Measurements from ENCODE around the gene ZRANB3. TPM values are rescaled to one million over a fixed set of nuclear protein-coding genes. Genes with fewer than 3 reads are reported as not detected.

ZRANB3 gene
- total RNA-seq, 1 experiment from 2014 or later = 15.9 TPM

DNA sequence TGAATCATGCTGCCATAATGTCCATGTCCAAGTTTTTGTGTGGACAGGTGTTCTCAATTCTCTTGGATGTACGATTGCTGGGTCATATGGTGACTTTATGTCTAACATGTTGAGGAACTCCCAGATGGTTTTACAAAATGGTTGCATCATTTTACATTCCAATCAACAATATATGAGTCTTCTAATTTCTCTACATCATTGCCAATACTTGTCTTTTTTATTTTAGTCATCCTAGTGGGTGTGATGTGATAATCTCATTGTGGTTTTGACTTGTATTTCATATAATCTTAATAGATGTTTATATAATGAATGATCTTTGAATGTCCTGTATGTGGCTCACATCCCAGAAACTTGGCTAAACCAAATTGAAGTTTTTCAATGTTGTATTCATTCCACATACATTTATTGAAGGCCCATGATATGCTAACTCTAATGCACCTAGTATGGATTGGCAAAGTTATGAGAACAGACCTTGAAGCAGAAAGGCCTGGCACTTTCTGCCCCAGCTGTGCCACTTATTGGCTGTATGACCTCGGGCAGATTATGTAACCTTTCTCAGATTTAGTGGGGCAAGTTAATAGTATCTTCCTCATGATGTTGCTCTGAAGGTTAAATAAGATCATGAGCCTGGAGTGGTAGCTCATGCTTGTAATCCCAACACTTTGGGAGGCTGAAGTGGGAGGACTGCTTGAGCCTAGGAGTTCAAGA, 273.5 kb downstream of the ZRANB3 start (continued):
- TF ChIP-seq, protein P1, sequence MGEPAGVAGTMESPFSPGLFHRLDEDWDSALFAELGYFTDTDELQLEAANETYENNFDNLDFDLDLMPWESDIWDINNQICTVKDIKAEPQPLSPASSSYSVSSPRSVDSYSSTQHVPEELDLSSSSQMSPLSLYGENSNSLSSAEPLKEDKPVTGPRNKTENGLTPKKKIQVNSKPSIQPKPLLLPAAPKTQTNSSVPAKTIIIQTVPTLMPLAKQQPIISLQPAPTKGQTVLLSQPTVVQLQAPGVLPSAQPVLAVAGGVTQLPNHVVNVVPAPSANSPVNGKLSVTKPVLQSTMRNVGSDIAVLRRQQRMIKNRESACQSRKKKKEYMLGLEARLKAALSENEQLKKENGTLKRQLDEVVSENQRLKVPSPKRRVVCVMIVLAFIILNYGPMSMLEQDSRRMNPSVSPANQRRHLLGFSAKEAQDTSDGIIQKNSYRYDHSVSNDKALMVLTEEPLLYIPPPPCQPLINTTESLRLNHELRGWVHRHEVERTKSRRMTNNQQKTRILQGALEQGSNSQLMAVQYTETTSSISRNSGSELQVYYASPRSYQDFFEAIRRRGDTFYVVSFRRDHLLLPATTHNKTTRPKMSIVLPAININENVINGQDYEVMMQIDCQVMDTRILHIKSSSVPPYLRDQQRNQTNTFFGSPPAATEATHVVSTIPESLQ (CRISPR knock-in tag; IDR thresholded peaks at IDR 0.05) = no peak

DNA sequence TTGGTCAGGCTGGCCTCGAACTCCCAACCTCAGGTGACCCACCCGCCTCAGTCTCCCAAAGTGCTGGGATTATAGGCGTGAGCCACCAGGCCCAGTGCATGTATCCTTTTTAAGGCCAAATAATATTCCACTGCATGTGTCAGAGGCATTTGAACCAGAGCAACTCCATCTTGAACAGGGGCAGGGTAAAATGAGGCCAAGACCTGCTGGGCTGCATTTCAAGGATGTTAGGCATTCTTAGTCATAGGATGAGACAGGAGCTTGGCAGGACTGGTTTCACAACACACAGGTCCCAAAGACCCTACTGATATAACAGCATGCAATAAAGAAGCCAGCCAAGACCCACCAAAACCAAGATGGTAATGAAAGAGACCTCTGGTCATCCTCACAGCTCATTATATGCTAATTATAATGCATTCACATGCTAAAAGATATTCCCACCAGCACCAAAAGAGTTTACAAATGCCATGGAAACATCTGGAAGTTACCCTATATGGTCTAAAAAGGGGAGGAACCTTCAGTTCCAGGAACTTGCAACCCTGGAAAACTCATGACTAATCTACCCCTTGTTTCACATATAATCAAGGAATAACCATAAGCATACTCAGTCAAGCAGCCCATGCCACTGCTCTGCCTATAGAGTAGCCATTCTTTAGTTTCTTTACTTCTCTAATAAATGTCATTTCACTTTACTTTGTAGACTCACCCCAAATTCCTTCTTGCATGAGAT, 274.3 kb downstream of the ZRANB3 start:
- TF ChIP-seq JUN (CRISPR knock-in tag; IDR thresholded peaks at IDR 0.05) = no peak
- no peak for TF ChIP-seq CREB1 (CRISPR knock-in tag; IDR thresholded peaks at IDR 0.05)
- TF ChIP-seq RORB (CRISPR knock-in tag; IDR thresholded peaks at IDR 0.05) = no peak
- no peak for TF ChIP-seq FOXK1 (CRISPR knock-in tag; IDR thresholded peaks at IDR 0.05)
- TF ChIP-seq TEAD1 (CRISPR knock-in tag; IDR thresholded peaks at IDR 0.05) = no peak
- no peak for TF ChIP-seq FOXJ3 (CRISPR knock-in tag; IDR thresholded peaks at IDR 0.05; ENCODE audit: borderline replicate concordance)
- no peak for TF ChIP-seq ZNF671 (CRISPR knock-in tag; IDR thresholded peaks at IDR 0.05)
- TF ChIP-seq, protein P2, sequence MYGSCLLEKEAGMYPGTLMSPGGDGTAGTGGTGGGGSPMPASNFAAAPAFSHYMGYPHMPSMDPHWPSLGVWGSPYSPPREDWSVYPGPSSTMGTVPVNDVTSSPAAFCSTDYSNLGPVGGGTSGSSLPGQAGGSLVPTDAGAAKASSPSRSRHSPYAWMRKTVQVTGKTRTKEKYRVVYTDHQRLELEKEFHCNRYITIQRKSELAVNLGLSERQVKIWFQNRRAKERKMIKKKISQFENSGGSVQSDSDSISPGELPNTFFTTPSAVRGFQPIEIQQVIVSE (CRISPR knock-in tag; IDR thresholded peaks at IDR 0.05; ENCODE audit: borderline replicate concordance) = no peak
- TF ChIP-seq, protein P3, sequence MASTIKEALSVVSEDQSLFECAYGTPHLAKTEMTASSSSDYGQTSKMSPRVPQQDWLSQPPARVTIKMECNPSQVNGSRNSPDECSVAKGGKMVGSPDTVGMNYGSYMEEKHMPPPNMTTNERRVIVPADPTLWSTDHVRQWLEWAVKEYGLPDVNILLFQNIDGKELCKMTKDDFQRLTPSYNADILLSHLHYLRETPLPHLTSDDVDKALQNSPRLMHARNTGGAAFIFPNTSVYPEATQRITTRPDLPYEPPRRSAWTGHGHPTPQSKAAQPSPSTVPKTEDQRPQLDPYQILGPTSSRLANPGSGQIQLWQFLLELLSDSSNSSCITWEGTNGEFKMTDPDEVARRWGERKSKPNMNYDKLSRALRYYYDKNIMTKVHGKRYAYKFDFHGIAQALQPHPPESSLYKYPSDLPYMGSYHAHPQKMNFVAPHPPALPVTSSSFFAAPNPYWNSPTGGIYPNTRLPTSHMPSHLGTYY (CRISPR knock-in tag; IDR thresholded peaks at IDR 0.05) = no peak
- no peak for TF ChIP-seq SMAD4 (CRISPR knock-in tag; IDR thresholded peaks at IDR 0.05)
- no peak for TF ChIP-seq TP53 (CRISPR knock-in tag; IDR thresholded peaks at IDR 0.05)
- no peak for TF ChIP-seq HMGA2 (CRISPR knock-in tag; IDR thresholded peaks at IDR 0.05)
- no peak for TF ChIP-seq NR2C2 (CRISPR knock-in tag; IDR thresholded peaks at IDR 0.05)
- no peak for DNase-seq (ENCODE audit: low spot score)
- peaks cover 11% of the 10 kb centered on the region for H3K4me1 Mint-ChIP-seq
- no peaks in the 10 kb centered on the region for H3K27me3 Mint-ChIP-seq (ENCODE audit: low read depth)
- ChIA-PET CTCF (no interaction called here), POLR2A (no interaction called here)
- H3K4me3 Mint-ChIP-seq = no peak overlapping the region
- peaks cover 12% of the 10 kb centered on the region for H3K36me3 Mint-ChIP-seq
- no peak for ATAC-seq
- peaks cover 10% of the 10 kb centered on the region for H3K9me3 Mint-ChIP-seq
- H3K27ac Mint-ChIP-seq = no peak overlapping the region

DNA sequence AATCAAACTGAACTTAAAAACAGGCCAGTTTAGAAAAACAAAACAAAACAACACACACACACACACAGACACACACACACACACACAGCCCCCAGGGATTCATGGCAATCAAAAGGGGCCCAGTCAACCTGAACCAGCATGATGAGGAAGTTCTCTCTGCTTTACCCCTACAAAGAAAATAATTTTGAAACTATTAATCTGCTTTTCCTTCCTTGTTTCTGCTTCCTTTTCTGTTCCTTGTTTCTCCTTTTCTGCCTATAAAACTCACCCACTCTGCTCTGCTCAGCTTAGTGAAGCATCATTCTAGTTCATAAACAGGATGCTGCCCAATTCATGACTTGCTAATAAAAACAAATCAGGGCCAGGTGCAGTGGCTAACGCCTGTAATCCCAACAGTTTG, 275.8 kb downstream of the ZRANB3 start:
- DNase-seq (ENCODE audit: low spot score) = no peak
- Mint-ChIP-seq H3K36me3 (peaks cover 27% of the 10 kb centered on the region), H3K27me3 (ENCODE audit: low read depth) (no peaks in the 10 kb centered on the region; the same call in 1 of the 2 replicates), H3K9me3 (peaks cover 25% of the 10 kb centered on the region), H3K4me3 (no peak overlapping the region), H3K27ac (no peak overlapping the region), H3K4me1 (peaks cover 11% of the 10 kb centered on the region)
- ChIA-PET POLR2A (no interaction called here), CTCF (no interaction called here)
- ATAC-seq = no peak
- no peak for TF ChIP-seq ZNF121 (CRISPR knock-in tag; IDR thresholded peaks at IDR 0.05)
- TF ChIP-seq EMX1 (CRISPR knock-in tag; IDR thresholded peaks at IDR 0.05) = no peak
- no peak for TF ChIP-seq GTF2I (CRISPR knock-in tag; conservative IDR thresholded peaks at IDR 0.05)
- no peak for TF ChIP-seq NFATC4 (CRISPR knock-in tag; IDR thresholded peaks at IDR 0.05)
- TF ChIP-seq, protein P4, sequence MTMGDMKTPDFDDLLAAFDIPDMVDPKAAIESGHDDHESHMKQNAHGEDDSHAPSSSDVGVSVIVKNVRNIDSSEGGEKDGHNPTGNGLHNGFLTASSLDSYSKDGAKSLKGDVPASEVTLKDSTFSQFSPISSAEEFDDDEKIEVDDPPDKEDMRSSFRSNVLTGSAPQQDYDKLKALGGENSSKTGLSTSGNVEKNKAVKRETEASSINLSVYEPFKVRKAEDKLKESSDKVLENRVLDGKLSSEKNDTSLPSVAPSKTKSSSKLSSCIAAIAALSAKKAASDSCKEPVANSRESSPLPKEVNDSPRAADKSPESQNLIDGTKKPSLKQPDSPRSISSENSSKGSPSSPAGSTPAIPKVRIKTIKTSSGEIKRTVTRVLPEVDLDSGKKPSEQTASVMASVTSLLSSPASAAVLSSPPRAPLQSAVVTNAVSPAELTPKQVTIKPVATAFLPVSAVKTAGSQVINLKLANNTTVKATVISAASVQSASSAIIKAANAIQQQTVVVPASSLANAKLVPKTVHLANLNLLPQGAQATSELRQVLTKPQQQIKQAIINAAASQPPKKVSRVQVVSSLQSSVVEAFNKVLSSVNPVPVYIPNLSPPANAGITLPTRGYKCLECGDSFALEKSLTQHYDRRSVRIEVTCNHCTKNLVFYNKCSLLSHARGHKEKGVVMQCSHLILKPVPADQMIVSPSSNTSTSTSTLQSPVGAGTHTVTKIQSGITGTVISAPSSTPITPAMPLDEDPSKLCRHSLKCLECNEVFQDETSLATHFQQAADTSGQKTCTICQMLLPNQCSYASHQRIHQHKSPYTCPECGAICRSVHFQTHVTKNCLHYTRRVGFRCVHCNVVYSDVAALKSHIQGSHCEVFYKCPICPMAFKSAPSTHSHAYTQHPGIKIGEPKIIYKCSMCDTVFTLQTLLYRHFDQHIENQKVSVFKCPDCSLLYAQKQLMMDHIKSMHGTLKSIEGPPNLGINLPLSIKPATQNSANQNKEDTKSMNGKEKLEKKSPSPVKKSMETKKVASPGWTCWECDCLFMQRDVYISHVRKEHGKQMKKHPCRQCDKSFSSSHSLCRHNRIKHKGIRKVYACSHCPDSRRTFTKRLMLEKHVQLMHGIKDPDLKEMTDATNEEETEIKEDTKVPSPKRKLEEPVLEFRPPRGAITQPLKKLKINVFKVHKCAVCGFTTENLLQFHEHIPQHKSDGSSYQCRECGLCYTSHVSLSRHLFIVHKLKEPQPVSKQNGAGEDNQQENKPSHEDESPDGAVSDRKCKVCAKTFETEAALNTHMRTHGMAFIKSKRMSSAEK (CRISPR knock-in tag; IDR thresholded peaks at IDR 0.05; ENCODE audit: borderline replicate concordance) = no peak
- TF ChIP-seq, protein P2 (CRISPR knock-in tag; IDR thresholded peaks at IDR 0.05; ENCODE audit: borderline replicate concordance) = no peak
- TF ChIP-seq, protein P5, sequence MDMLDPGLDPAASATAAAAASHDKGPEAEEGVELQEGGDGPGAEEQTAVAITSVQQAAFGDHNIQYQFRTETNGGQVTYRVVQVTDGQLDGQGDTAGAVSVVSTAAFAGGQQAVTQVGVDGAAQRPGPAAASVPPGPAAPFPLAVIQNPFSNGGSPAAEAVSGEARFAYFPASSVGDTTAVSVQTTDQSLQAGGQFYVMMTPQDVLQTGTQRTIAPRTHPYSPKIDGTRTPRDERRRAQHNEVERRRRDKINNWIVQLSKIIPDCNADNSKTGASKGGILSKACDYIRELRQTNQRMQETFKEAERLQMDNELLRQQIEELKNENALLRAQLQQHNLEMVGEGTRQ (CRISPR knock-in tag; IDR thresholded peaks at IDR 0.05) = no peak
- TF ChIP-seq MYBL2 (CRISPR knock-in tag; IDR thresholded peaks at IDR 0.05) = no peak
- no peak for TF ChIP-seq KAT7 (CRISPR knock-in tag; IDR thresholded peaks at IDR 0.05; ENCODE audit: borderline replicate concordance)
- TF ChIP-seq, protein P6, sequence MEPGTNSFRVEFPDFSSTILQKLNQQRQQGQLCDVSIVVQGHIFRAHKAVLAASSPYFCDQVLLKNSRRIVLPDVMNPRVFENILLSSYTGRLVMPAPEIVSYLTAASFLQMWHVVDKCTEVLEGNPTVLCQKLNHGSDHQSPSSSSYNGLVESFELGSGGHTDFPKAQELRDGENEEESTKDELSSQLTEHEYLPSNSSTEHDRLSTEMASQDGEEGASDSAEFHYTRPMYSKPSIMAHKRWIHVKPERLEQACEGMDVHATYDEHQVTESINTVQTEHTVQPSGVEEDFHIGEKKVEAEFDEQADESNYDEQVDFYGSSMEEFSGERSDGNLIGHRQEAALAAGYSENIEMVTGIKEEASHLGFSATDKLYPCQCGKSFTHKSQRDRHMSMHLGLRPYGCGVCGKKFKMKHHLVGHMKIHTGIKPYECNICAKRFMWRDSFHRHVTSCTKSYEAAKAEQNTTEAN (CRISPR knock-in tag; IDR thresholded peaks at IDR 0.05) = no peak
- no peak for TF ChIP-seq NR2C2 (CRISPR knock-in tag; IDR thresholded peaks at IDR 0.05)
